GF-D8 (cell line): ENCODE results near the gene NAPG.
A peak's percentile ranks its signal among the peaks of the same experiment; 100 is the strongest.
"Not testable (repeated sequence)": the region's sequence is repeated elsewhere in the genome, so short reads cannot be mapped to it uniquely, and the experiment has no call there.

ENCODE experiments used
- DNase-seq: peaks from one replicate; lab custom pipeline; 2025; lab: John Stamatoyannopoulos, UW

Gene NAPG

DNA sequence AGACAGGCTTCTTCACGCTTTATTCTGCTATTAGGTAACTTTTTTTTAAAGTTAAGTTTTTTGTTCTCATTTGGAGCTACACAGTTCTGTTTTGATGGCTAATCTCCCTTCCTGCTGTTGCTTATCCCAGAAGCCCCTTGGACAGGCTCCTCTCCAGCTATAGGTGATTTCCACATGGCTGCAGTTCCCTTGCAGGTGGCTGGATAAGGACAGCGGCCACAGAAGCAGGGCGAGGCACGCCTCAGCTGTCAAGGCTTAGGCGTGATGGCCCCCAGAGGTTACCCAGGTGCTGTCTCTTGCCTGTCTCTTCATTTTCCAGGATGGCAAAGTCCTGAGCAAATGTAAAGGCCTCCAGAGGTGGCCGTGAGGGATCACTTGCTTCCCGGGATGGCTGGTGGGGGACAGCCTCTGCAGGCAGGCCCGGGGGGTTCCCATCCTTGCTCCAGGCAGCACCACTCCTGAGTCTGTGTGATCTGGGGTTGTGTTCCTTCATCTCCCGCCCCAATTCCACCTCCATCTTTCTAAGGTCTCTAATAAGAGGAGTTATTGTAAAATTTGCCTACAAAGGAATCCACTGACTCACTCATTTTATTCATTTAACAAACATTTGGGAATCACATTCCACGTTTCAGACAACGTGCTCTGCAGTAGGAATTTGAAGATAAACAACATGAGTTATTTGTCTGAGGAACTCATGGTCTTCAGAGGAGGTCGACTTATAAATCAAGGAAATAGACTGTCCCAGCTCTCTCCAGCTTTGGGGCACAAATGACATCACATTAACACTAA is 53.4 kb downstream of the NAPG start:
- no peak for DNase-seq

DNA sequence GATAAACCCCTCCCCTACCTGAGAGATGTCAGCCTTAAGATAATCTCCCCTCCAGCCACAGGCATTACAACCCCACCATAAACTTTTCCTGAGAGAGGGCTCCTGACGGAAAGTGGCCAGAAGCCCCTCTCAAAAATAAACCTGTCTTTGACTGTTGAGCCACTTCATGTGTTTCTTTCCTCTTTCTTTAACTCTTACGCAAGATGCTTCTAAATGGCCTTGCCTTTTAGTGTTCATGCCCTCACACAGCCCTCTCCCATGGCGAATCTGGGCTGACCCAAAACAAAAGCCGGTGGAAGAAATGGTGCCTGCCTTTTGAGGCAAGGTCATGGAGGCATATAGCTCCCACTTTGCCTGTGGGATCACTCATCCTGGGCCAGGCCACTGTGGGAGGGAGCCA is 54.4 kb downstream of the NAPG start:
- DNase-seq, result no peak

DNA sequence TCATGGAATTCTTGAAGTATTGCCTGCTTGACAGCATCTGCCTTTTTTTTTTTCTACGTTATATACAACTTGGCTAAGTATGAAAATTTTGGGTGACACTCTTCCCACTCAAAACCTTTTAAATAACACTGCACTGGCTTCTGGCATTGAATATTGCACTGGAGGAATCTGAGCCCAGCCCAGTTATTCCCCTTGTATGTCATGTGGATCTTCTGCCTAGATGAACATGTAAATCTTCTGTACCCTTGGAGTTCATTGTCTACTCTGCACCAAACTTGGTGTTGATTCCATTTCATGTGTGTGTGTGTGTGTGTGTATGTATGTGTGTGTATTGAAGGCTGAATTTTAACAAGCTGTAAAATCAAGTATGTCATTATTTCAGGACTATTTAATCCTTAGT is 59.4 kb downstream of the NAPG start:
- DNase-seq, result no peak

DNA sequence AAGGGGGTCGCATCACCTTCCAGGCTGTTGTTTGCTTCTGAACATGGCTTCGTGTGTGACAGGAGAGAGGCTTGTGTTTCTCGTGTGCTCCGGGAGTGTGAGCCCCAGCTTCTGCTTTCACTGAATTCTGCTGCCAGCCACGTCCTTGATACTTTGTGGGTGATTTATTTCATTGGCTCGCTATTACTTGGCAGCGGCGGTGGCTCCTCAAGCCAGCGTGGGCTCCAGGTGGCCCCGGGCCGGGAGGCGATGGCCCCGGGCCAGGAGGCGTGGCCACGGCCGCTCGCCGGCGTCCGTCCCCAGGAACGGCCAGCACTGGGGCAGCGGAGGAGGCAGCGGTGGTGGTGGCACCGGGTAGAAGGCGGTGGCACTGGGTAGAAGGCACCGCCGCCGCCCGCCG is 63.1 kb downstream of the NAPG start:
- DNase-seq, result no peak

DNA sequence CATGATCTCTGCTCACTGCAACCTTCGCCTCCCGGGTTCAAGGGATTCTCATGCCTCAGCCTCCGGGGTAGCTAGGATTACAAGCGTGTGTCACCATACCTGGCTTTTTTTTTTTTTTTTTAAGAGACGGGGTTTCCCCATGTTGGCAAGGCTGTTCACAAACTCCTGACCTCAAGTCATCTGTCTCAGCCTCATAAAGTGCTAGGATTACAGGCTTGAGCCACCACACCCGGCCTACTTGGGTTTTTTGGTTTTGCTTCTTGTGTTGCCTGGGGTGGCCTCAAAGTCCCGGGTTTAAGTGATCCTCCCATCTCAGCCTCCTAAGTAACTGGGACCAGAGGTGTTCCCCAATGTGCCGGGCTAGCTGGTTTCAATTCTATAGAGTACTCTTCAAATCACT is 64.6 kb downstream of the NAPG start:
- DNase-seq, result no peak

DNA sequence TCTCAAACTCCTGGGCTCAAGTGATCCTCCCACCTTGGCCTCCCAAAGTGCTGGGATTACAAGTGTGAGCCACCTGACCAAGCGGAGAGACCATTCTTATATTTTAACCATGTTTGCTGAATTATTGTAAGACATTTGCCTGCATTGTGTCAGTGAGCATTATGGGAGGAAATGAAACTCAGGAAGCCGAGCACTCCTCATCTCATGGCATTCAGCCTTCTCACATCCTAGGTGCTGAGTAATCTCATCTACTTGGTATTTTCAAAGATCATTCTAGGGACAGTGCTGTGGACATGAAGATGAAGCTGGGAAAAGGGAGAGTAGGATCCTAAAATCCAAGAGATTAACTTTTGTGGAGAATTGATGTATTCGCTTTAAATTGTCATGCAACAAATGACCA is 66.1 kb downstream of the NAPG start:
- no peak for DNase-seq

DNA sequence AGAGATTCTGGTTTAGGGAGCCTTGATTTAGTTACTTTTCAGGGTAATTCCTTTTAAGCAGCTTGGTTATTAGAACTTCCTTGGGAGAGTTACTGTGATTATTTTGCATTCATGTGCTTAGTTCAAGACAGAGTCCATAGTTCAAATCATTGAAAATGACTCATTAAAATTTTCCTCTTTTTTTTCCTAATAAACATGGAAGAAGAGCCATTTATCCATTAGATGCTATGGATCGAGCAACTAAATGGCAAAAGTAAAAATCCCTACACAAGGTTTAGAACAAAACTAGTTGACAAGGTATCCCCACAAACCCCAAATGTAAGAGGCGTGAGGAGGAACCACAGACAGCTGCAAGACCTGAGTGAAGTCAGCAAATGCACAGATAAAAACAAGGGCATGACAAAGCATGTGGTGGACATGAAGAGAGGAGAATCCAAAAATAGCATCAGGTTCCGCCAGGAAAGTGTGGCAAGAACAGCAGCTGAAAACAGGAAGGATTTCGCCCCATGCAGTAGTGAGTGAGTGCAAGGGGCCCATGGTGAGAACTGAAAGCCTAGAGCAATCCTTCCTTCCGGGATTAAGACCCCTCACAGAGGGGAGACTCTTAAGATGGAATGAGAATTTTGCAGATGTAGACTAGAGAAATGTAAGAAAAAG is 67.7 kb downstream of the NAPG start:
- peak; percentile 88 for DNase-seq

DNA sequence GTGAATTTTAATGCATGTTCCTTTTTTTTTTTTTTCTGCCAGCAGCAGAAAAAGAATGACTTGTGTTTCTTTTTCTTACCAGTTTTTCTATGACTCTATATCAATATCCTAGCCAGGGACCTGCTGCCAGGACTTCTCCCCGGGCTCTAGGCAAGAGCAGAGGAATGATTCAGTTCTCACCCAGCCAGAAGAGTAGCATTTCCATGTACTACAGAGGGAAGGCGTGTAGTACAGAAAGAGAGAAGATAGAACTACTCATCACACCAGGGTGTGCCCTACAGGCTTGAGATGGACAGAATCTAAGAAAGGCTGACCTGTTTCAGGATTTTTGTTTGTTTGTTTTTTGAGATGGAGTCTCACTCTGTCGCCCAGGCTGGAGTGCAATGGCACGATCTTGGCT is 70.1 kb downstream of the NAPG start:
- not testable (repeated sequence) for DNase-seq

DNA sequence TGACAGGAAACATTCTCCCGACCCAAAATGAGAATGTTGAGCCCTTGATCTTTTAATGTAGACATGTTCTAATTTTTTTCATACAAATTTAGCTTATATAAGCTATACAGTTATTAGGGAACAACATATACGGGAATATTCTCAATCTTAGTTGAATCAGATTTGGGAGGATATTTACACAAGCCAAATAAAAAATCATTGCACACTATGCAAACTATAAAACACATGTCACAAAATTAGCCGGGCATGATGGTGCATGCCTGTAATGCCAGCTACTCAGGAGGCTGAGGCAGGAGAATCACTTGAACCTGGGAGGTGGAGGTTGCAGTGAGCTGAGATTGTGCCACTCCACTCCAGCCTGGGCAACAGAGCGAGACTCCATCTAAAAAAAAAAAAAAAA is 71.9 kb downstream of the NAPG start:
- not testable (repeated sequence) for DNase-seq

DNA sequence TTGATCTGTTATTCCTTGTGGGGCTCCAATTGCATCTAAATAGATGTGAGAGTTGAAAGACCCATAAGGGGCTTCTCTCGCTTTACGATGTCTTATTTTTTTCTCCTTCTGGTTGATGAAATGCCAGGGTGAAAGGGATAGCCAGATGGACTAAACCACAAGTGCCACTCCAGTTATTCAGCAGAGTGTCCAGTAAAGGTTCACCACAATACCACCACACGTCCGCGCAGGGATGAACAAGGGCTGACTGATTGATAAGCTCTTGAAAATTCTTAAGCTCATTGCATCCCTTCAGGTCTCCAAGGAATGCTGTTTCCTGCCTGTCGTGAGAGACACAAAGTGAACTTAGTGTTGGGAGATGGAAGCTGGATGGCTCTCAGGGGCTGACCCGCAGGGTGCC is 74.9 kb downstream of the NAPG start:
- DNase-seq, result not testable (repeated sequence)
